Skeletal muscle tissue (tissue), 4 donors: ENCODE measurements around the gene SAAL1. TPM values are rescaled to one million over a fixed set of nuclear protein-coding genes. Genes with fewer than 3 reads are reported as not detected.
A peak's percentile ranks its signal among the peaks of the same experiment; 100 is the strongest.
"Not testable (repeated sequence)": the region's sequence is repeated elsewhere in the genome, so short reads cannot be mapped to it uniquely, and the experiment has no call there.

Experiments
- H3K27ac ChIP-seq: one replicate; pipeline ENCODE4 v1.7.0; 2013; ENCODE audit warnings: mild to moderate bottlenecking, low read depth, low read length, inconsistent platforms
- H3K27me3 ChIP-seq, 3 donors: one replicate each; pipeline ENCODE4 v1.7.0; 2013; ENCODE audit warnings: low read length in 3 of 3; ENCODE audit not compliant: control insufficient read depth in 3 of 3, insufficient read depth in 3 of 3
- H3K36me3 ChIP-seq, 3 donors: one replicate each; pipeline ENCODE4 v1.7.0; 2013; ENCODE audit warnings: low read length in 3 of 3; ENCODE audit not compliant: control insufficient read depth in 3 of 3, insufficient read depth in 3 of 3
- H3K4me1 ChIP-seq, 3 donors: one replicate each; pipeline ENCODE4 v1.7.0; 2013; ENCODE audit warnings: low read length in 3 of 3, mild to moderate bottlenecking in 3 of 3; ENCODE audit not compliant: control insufficient read depth in 3 of 3, insufficient read depth in 3 of 3
- H3K4me3 ChIP-seq, 3 donors: one replicate each; pipeline ENCODE4 v1.7.0; 2013; ENCODE audit warnings: low read length in 3 of 3
- H3K9ac ChIP-seq, 3 donors: one replicate each; pipeline ENCODE4 v1.7.0; 2013; ENCODE audit warnings: low read length in 3 of 3, mild to moderate bottlenecking in 3 of 3, moderate library complexity in 2 of 3, low read depth in 1 of 3
- H3K9me3 ChIP-seq, 3 donors: one replicate each; pipeline ENCODE4 v1.7.0; 2013; ENCODE audit warnings: low read length in 3 of 3; ENCODE audit not compliant: control insufficient read depth in 3 of 3
- total RNA-seq: library from RNA; depleted of rRNA; stranded (reverse); fragments of >200 nt; gene quantifications from one replicate; pipeline ENCODE4 v1.2.3, GENCODE V29; 2014
- donor health status: Osteomylitis.

Gene SAAL1
- 11.0 TPM for total RNA-seq

GRCh38 chr11:18105802-18106574 lies at the start of gene SAAL1:
Gene SAAL1, minus strand, starts transcription at chr11:18106082. Its CDS starts 41 bp downstream, at chr11:18106041.
- Histone ChIP-seq H3K27ac (no peak within 1 kb of the TSS), H3K36me3 (peaks cover 4 to 21% (median 11%) of the 10 kb centered on the region in 3 donors), H3K9me3 (no peaks in the 10 kb centered on the region), H3K27me3 (peaks cover 4 to 5% (median 5%) of the 10 kb centered on the region in 3 donors), H3K4me3 (peak within 1 kb of the TSS; percentile 83 to 94 (median 89)), H3K4me1 (peaks cover 0 to 5% (median 0%) of the 10 kb centered on the region in 3 donors), H3K9ac (peak within 1 kb of the TSS; percentile 81 to 91 (median 85))

- H3K9ac ChIP-seq = no peak overlapping the region
- no peaks in the 10 kb centered on the region for H3K4me1 ChIP-seq
- H3K9me3 ChIP-seq = no peaks in the 10 kb centered on the region
- H3K36me3 ChIP-seq = no peaks in the 10 kb centered on the region
- no peak overlapping the region for H3K4me3 ChIP-seq
- H3K27me3 ChIP-seq = no peaks in the 10 kb centered on the region
- H3K27ac ChIP-seq = no peak overlapping the region
Observed at GRCh38 chr11:18151581-18151980, 45.7 kb upstream of the SAAL1 start.

GRCh38 chr11:18145837-18146236 lies 40.0 kb upstream of the SAAL1 start:
- no peak overlapping the region for H3K27ac ChIP-seq
- H3K4me3 ChIP-seq = no peak overlapping the region
- no peaks in the 10 kb centered on the region for H3K36me3 ChIP-seq
- no peaks in the 10 kb centered on the region for H3K9me3 ChIP-seq
- H3K9ac ChIP-seq = no peak overlapping the region
- no peaks in the 10 kb centered on the region for H3K4me1 ChIP-seq
- peaks cover 0 to 3% (median 2%) of the 10 kb centered on the region in 3 donors for H3K27me3 ChIP-seq

GRCh38 chr11:18145025-18145424 lies 39.1 kb upstream of the SAAL1 start:
- peaks cover 0 to 3% (median 2%) of the 10 kb centered on the region in 3 donors for H3K27me3 ChIP-seq

GRCh38 chr11:18144243-18144642 lies 38.4 kb upstream of the SAAL1 start:
- Histone ChIP-seq H3K27ac (no peak overlapping the region), H3K4me3 (no peak overlapping the region), H3K9ac (no peak overlapping the region), H3K36me3 (no peaks in the 10 kb centered on the region), H3K9me3 (no peaks in the 10 kb centered on the region), H3K27me3 (peaks cover 0 to 3% (median 2%) of the 10 kb centered on the region in 3 donors), H3K4me1 (no peaks in the 10 kb centered on the region)

More at GRCh38 chr11:18145025-18145424, 39.1 kb upstream of the SAAL1 start:
- no peak overlapping the region for H3K9ac ChIP-seq
- no peaks in the 10 kb centered on the region for H3K9me3 ChIP-seq
- H3K36me3 ChIP-seq = no peaks in the 10 kb centered on the region
- no peak overlapping the region for H3K27ac ChIP-seq
- no peak overlapping the region for H3K4me3 ChIP-seq
- H3K4me1 ChIP-seq = no peaks in the 10 kb centered on the region

- Histone ChIP-seq H3K27me3 (peaks cover 0 to 2% (median 0%) of the 10 kb centered on the region in 3 donors), H3K27ac (no peak overlapping the region), H3K4me3 (no peak overlapping the region), H3K9me3 (no peaks in the 10 kb centered on the region), H3K9ac (no peak overlapping the region), H3K36me3 (no peaks in the 10 kb centered on the region), H3K4me1 (no peaks in the 10 kb centered on the region)
Observed at GRCh38 chr11:18140145-18140544, 34.3 kb upstream of the SAAL1 start.

GRCh38 chr11:18137186-18137800 lies 31.4 kb upstream of the SAAL1 start:
- H3K4me3 ChIP-seq = no peak overlapping the region
- no peaks in the 10 kb centered on the region for H3K4me1 ChIP-seq
- H3K9me3 ChIP-seq = no peaks in the 10 kb centered on the region
- H3K27me3 ChIP-seq = peaks cover 0 to 3% (median 0%) of the 10 kb centered on the region in 3 donors
- no peak overlapping the region for H3K27ac ChIP-seq
- no peak overlapping the region for H3K9ac ChIP-seq
- H3K36me3 ChIP-seq = no peaks in the 10 kb centered on the region

- Histone ChIP-seq H3K36me3 (no peaks in the 10 kb centered on the region), H3K9me3 (no peaks in the 10 kb centered on the region), H3K9ac (no peak overlapping the region), H3K27me3 (peaks cover 0 to 3% (median 0%) of the 10 kb centered on the region in 3 donors), H3K4me1 (no peaks in the 10 kb centered on the region), H3K4me3 (no peak overlapping the region), H3K27ac (no peak overlapping the region)
Observed at GRCh38 chr11:18135308-18135707, 29.4 kb upstream of the SAAL1 start.

- Histone ChIP-seq H3K9me3 (no peaks in the 10 kb centered on the region), H3K4me3 (no peak within 1 kb of the TSS), H3K36me3 (no peaks in the 10 kb centered on the region), H3K9ac (no peak within 1 kb of the TSS), H3K4me1 (no peaks in the 10 kb centered on the region), H3K27me3 (peaks cover 0 to 3% (median 0%) of the 10 kb centered on the region in 3 donors), H3K27ac (no peak within 1 kb of the TSS)
Observed at GRCh38 chr11:18132341-18132740, 26.5 kb upstream of the SAAL1 start, which contains the start of gene MRGPRX3. Gene MRGPRX3, plus strand, starts transcription at chr11:18132571. Its CDS starts 4,632 bp downstream, at chr11:18137203.

- H3K36me3 ChIP-seq, H3K27ac ChIP-seq, H3K27me3 ChIP-seq, H3K4me3 ChIP-seq, H3K9ac ChIP-seq, H3K9me3 ChIP-seq, H3K4me1 ChIP-seq: not testable (repeated sequence)
Observed at GRCh38 chr11:18131115-18131514, 25.2 kb upstream of the SAAL1 start.
